GM23248 (cell line): ENCODE measurements around the gene SLIT2.

Source experiments
- EZH2 ChIP-seq: fragments of 200-600 bp; sonication (generic); IDR thresholded peaks from 2 replicates; pipeline ENCODE4 v1.6.1; 2018; ENCODE audit warnings: antibody characterized with exemption, mild to moderate bottlenecking; ENCODE audit not compliant: insufficient read depth, poor library complexity, severe bottlenecking
- EZH2phosphoT487 ChIP-seq: fragments of 200-600 bp; sonication (generic); IDR thresholded peaks from 2 replicates; pipeline ENCODE4 v1.6.1; 2018; ENCODE audit warnings: antibody characterized with exemption, moderate library complexity, mild to moderate bottlenecking, low read depth; ENCODE audit not compliant: insufficient read depth

- TF ChIP-seq EZH2phosphoT487 (no peak), EZH2 (no peak)
Measured at GRCh38 chr4:20269320-20269719, 17.6 kb downstream of the SLIT2 start.
